Measurements from ENCODE around the gene HNRNPU.
A peak's percentile ranks its signal among the peaks of the same experiment; 100 is the strongest.

HNRNPU gene

DNA sequence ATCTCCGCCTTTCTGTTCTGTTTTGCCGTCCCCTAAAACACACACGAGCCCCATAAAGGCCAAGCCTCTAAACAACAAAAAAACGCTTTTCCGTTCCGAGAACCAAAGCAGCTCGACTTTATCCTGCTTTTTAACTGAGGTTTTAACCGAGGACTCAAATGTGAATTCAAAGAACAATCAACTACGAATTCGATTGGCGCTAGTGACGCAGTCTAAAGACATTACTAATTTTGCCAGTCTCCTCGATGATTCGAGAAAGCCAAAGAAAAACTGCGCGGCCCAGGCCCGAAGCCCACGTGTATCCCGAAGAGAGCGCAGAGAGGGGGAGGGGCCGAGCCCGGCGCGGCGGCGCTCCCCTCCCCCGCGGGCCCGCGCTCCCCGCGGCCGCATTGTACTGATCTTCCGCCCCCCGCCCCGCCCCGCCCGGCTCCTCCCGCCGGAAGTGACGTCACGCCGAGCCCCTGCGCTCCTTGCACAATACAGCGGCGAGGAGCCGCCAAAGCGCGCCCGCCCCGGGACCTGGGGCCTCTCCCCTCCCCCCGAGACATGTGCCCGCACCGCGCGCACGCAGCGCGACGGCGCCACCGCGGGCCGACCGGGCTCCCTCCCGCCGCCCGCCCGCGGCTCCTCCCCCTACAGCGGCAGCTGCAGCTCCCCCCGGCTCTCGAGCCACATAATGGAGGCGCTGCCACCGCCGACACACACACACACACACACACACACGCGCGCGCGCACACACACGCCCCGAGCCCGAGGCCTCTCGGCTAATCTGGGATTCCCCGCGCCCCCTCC, 1.4 kb downstream of the HNRNPU start:
- DNase-seq (ENCODE audit: low read depth, low spot score) = peak; percentile 94

DNA sequence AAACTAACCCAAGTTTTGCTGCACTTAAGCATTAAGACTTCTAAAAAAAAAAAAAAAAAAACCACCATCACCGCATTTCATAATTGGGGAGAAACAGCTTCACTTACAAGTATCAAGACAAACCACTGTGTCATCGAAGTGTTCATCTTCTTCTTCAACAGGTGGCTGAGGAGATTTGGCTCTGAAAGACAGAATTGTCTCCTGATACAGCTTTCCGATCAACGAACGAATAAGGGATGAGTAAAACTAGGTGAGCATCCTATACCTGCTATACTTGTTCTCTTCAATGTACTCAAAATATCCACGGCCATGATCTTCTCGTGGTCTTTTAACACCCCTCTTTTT, 2.0 kb downstream of the HNRNPU start:
- no peak for DNase-seq (ENCODE audit: low read depth, low spot score)

DNA sequence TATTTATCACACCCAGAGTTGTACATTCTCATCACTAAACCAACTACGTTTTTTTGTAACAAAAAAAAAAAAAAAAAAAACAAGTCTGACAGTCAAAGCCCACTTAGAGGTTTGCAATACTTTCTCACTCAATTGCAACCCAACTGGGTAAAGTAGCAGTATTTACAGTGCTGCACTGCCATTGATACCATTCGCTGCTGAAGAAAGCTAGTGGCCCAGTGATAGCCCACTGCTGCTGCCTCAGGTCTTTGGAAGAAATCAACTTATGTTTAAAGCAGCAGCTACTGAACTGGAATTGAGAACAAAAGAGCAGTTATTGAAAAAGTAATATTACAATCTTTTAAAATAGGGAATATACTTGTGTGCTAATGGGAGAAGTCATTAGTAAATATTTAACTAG, 2.7 kb downstream of the HNRNPU start:
- no peak for DNase-seq (ENCODE audit: low read depth, low spot score)

DNA sequence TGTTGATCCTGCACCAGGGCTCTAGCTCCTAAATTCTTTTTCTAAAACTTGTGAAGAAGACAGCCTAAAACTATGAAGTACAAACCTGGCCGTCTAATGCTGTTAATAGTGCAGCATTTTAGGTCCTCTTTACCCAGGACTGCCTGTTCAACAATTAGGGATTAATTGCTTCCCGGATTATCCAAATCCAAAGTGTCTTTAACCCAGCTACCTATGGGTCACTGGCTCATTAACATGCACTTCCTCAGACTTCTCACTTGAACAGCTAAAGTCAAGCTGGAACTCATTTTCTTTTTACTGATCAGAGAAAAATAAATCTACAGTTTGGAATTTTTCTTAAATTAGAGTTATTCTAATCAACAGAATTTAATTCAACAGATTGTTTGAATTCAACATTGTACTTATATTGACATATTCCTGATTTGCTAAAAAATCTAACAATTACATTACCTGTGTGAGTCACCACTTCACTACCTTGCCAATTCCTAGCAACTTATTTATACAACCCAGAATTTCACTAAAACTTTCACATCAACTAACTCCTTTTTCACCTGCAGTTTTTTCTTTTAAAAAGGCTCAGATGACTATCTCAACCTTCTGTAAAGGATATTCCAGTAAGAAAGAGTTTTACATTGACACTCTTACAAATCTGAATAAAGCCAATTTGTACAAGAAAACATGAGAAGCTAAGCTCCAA, 3.3 kb downstream of the HNRNPU start:
- no peak for DNase-seq (ENCODE audit: low read depth, low spot score)

DNA sequence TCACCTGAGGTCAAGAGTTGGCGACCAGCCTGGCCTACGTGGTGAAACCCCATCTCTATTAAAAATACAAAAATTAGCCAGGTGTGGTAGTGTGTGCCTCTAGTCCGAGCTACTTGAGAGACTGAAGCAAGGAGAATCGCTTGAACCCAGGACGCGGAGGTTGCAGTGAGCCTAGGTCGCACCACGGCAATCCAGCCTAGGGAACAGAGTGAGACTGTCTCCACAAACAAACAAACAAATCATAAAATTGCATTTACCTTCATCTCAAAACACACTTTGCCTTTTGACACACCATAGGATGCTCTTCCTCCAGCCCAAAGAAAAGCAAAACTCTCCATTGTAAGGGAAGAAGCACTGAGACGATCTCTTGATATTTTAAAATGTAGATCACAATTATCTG, 4.3 kb downstream of the HNRNPU start:
- no peak for DNase-seq (ENCODE audit: low read depth, low spot score)

DNA sequence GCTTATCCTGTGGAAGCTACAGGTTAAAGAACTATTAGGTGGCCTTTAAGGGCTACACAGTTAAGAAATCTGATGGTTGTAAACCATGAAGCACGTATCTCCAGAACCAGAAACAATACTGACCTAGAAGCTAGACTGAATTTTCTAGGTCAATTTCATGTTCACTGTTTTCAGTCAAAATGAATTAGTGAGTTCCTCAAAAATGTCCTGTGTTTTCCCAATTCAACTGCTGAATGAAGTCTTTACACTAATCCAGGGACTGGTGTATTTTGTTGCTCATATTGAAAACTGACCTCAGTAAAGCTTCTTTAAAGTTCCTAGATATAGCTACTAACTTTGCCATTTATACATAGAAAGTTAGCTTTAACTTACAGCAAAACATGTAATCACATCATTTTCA, 6.0 kb downstream of the HNRNPU start:
- DNase-seq (ENCODE audit: low read depth, low spot score) = no peak

DNA sequence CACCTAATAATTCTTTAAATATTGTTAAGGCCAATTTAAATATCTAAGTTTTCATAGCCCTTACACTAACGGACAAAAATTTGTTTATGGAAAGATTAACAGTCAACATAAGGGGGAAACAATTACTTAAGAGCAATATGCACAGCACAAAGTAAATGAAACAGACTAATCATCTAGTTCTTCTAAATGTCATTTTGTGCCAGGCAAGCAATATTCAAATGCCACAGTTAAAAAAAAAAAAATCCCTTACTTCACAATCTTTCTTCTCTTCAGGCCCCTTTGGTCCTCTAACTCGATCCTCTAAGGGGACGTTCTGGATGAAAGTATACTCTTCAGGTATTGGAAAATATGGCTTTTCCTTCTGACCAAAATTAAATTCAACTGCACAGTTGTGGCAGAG, 6.6 kb downstream of the HNRNPU start:
- DNase-seq (ENCODE audit: low read depth, low spot score) = no peak

DNA sequence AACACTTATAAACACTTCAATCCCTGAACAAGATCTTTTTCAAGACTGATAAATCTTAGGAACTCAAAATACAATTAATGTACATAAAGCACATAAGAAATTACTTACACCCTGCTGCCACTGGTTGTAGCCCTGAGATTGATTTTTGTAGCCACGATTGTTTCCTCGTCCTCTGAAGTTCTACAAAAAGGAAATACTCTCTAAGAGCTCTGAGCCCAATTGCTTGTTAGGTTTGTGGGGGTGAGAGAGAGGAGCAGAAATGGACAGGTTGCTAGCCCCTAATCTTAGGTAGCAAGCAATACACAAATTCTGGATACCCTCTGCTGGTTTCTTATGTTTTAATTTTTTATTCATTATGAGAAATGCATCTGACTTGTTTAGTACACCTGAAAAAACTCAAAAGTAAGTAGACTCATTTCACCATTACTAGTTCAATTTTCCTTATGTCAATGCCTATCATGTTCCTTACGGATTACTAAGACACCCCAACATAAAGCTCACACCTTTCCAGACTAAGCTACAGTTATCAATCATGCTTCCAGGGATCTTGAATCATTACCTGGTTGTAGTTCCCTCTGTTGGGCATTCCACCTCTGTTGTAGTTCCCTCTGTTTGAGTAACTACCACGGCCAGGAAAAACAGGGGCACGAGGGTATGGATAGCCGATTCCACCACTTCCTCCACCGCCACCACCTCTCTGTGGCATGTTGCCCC, 9.3 kb downstream of the HNRNPU start:
- no peak for DNase-seq (ENCODE audit: low read depth, low spot score)

DNA sequence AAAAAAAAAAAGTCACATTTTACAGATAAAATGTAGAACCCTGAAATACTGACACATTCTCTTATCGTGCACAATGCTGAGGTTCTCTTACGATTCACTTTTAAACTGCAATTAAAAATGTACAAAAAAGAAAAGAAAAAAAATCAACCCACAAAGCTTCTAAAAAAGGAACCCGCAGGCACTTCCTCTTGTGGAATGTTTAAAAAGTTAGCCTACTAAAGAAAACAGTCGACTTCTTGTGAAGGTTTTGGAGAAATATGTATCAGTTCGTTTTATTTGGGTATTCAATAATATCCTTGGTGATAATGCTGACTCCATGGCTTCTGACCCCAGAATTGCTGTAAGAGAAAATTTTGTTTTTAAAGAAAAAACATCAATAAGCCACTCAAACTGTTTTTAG, 10.2 kb downstream of the HNRNPU start:
- no peak for DNase-seq (ENCODE audit: low read depth, low spot score)

DNA sequence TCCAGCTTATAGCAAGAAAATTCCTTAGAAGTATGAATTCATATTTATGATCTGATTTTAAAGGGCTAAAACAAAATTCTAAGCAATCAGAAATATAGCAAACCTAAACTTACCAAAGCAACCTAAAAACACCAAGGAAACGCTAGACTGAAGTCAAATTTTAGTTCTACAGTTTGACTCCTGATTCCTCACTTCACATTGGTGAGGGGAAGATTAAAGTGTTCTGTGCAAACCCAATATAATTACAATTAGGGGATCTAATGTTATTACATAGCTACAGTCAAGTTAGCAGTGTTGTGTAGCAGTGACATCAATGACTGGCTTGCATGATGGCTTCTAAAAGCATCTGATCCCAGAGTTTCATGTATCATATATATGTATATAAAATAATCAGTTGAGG, 11.6 kb downstream of the HNRNPU start:
- DNase-seq (ENCODE audit: low read depth, low spot score) = no peak

DNA sequence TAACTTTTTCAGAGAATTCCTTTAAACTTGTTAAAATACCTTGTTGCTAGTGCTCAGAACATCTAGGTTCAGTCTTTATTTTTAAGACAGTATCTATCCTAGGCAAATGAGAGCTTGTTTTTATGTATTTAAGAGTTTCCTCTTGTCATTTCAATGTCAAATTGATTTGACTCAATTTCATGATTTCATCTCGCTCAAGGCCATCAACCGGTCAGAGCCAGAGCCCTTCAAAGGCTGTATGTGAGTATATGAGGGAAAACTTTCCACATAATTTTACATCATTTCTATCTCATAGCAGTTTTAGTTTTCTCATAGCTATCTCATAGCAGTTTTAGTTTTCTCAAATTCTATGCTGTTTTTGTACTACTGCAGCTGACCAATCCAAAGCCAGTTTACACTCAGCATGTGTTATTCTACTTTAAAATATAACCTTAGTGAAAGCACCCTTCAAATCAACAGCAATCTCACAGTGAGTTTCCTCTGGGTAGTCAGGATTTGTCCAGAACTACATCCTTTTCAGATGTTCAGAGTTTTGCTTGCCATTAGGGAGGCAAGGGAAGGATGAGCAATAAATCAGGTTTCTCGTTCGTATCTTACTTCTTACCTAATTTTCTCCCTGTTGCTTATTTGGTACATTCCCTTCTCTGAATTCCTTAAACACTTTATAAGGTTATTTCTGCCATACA, 12.7 kb downstream of the HNRNPU start:
- no peak for DNase-seq (ENCODE audit: low read depth, low spot score)

DNA sequence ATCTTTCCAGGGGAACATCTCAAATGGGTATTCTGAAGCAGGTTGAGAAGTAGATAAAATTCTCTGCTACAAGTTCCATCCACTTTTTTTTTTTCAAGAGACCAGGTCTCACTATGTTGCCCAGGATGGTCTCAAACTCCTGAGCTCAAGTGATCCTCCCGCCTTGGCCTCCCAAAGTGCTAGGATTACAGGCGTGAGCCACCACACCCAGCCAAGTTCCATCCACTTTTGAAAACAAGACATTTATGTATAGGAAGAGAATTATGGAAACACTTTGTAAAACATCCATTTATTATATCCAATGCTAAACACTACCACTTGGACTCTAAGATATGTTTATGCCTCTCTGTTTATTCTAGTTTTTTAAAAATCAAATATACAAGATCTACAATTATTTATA, 13.4 kb downstream of the HNRNPU start:
- DNase-seq (ENCODE audit: low read depth, low spot score) = no peak

DNA sequence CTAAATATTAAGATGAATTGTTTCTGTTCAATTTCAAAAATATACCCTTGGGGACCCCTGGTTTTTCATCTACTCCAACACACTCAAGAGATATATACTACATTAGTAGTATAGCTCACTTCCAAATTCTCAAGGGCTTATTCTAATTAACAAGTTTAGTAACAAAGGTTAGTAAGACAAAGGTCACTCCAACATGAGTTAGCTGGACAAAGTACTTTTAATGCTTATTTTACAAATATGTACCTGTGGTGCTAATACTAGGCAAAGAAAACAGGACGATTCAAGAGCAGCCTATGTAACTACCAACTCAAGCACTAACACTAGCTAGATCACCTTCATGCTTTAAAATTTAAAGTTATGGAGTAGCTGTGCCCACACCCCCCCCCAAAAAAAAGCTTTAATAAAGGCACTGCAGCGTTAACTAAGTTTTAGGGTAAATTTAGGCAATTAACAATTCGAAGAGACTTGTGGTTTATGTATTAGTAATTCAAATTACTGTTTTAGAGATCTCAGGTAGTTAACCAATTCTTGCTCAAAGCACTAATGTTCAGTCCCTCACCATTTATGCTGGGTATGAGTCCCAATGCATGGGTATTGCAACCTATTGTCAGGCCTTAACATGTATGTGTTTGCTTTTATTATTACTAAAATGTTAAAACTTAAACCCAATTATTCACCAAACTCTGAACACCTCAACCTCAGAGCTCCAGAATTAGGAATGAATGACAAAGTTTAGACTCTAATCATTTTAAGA, 14.1 kb downstream of the HNRNPU start:
- DNase-seq (ENCODE audit: low read depth, low spot score) = no peak

DNA sequence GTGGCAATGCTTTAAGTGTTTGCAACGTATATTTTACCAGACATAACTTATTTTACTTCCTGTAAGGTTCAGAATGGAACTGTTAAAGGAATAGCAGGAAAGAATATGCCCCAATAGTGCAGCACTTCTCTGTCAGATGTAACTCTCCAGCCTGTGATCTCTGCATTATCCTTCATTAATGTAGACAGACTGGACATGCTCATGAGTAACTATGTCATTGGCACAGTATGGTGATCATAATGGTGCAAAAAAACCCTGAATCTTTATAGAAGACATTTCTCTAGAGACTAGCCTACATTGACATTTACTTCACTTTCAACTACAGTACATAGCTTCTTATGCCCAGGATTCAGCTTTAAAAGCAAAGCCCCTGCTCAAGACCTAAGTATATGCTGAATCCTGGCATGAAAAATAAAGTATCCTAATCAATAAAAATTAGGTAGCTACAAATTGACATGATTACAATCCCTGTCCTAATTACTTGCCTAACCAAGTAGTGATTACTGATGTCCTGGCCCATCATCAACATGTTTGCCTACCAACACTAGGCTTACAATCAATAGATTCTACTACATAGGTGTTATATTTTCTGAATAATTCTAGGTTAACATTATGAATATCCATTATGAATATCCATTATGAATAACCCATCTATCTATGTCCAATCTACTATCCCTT, 15.0 kb downstream of the HNRNPU start:
- DNase-seq (ENCODE audit: low read depth, low spot score) = no peak

DNA sequence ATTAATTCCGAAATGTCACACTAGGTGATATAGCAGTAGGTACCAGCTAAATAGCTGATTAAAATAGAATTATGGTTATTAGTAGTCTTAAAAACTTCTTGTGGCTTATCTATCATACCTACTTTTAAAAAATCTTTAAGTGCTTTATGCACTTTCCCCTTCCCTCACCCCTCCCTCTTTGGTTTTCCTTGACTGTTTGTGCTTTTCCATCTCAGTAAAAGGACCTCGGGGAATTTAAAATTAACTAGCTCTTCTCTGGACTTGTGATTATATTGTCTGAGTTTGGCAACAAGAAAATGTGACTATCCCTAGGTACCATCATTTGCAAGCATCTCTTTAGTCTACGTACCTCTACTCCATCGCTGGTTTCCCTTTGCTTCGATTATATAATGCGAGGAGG, 17.7 kb downstream of the HNRNPU start:
- no peak for DNase-seq (ENCODE audit: low read depth, low spot score)

DNA sequence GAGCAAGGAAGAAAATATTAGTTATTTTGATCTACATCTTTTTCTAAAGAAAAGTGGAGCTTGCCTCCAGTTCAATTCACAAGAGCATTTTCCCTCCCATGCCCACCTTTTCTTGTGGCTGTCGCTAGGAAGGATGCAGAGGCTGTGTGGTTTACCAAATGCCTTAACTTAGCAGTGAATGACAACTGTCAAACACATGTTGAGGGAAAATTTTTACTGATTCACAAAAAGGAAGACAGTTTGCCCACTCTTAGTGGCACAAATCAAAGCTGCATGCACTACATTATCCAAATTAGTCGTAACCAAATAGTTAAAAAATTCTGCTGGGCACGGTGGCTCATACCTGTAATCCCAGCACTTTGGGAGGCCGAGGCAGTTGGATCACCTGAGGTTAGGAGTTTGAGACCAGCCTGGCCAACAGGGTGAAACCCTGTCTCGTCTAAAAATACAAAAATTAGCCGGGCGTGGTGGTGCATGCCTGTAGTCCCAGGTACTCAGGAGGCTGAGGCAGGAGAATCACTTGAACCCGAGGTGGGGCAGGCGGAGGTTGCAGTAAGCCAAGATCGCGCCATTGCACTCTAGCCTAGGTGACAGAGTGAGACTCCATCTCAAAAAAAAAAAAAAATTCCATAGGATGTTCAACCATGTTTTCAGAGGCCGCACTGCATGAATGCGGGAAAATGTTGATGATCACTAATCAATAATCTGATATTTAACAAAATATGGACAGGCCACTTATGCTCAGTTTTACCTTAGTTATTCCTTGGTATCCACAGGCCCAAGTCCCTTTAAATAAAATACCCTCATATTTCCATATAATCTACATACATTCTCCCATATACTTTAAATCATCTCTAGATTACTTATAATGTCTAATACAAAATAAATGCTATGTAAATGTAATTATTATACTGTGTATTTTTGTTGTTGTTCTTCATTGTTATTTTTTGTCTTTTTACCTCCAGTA, 19.9 kb downstream of the HNRNPU start:
- DNase-seq (ENCODE audit: low read depth, low spot score) = no peak

DNA sequence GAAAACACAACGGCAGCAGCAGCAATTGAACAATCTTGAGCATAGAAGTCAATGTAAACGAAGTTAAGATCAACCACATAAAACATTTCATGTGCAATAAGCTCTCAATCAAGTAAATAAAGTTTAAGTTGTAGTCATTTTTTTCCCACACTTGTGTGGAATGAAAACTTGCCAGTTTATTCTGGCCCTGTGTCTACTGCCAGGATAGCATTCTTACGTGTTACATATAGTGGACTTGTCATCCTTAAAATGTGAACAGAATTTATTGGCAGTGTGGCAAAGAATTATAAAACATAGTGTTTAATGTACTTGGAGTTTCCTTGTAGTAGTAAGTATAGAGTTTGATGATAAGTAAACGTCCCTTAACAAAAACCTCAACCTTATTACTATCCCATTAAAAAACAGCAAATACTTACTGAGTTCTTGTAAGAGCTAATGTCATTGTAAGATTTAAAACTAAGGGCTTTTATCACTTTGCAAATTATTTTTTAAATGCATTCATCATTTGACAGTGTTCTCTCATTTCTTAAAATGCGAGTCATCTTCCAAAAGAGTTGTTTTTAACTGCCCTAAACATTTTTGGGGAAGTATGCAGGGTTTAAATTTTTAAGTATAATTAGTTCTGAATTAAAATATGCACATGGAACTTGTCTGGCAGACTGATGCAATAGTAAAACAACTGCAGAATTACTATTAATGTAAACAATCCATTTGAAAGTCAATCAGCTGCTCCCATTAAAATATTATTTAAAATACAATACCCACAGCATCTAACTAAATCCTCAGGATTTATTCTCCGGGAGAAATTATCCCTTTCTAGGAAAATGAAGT, 21.0 kb downstream of the HNRNPU start:
- DNase-seq (ENCODE audit: low read depth, low spot score) = no peak

DNA sequence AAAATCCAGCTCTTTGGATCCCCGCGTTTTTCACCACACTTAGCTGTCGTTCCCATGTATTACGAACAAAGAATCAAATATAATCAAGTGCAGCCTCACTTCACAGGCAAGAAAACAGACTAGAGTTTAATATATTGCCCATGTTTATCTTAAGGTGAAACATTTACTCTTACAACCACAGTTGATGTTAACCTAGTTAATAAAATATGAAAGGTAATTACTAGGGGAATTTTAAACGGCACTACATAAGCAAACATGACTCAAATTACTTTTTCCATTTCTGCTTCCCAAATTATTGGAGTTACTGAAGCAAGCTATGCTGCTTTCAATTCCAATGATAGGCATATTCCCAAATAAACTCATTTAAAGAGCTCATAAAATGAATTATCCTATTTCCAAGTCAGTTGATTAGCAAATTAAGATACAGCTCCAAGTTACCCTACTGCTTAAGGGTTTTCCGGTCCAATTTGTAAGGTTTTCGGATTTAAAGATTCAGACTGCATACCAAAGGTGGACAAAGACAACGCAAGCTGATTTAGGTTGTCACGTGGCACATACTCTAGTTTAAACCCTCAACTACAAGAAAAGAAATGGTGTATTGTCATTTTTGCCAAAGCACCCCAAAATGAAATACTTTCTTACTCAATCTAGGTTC, 22.9 kb downstream of the HNRNPU start:
- DNase-seq (ENCODE audit: low read depth, low spot score) = no peak

All from ELF-1 (cell line).